Measurements from ENCODE around the gene MRGPRF.

Gene MRGPRF

GRCh38 chr11:68966894-68967780, 45.9 kb downstream of the MRGPRF start:
- H3K27ac Mint-ChIP-seq = no peak overlapping the region
- H3K4me3 Mint-ChIP-seq = no peak overlapping the region
- peaks cover 27% of the 10 kb centered on the region for H3K4me1 Mint-ChIP-seq
- CTCF ChIA-PET = interaction anchor here (1.1 kb wide), 1 partner anchor 122 kb away, joined by 3 read pairs; no protein-coding TSS in a partner anchor
- peaks cover 5% of the 10 kb centered on the region for H3K9me3 Mint-ChIP-seq
- DNase-seq = no peak
- peaks cover 4% of the 10 kb centered on the region for H3K36me3 Mint-ChIP-seq
- H3K27me3 Mint-ChIP-seq = peaks cover 20% of the 10 kb centered on the region

GRCh38 chr11:68965901-68966853, 46.9 kb downstream of the MRGPRF start:
- Mint-ChIP-seq H3K27ac (peak overlapping the region; percentile 85), H3K27me3 (peaks cover 20% of the 10 kb centered on the region), H3K9me3 (peaks cover 6% of the 10 kb centered on the region), H3K4me3 (no peak overlapping the region), H3K4me1 (peaks cover 27% of the 10 kb centered on the region), H3K36me3 (peaks cover 4% of the 10 kb centered on the region)
- CTCF ChIA-PET = interaction anchor here (1.1 kb wide), 1 partner anchor 123 kb away, joined by 3 read pairs; no protein-coding TSS in a partner anchor
- DNase-seq = peak; percentile 53

GRCh38 chr11:68963779-68964178, 49.3 kb downstream of the MRGPRF start:
- Mint-ChIP-seq H3K27me3 (peaks cover 14% of the 10 kb centered on the region), H3K36me3 (peaks cover 4% of the 10 kb centered on the region), H3K4me1 (peaks cover 27% of the 10 kb centered on the region), H3K9me3 (peaks cover 6% of the 10 kb centered on the region), H3K27ac (peak overlapping the region; percentile 74), H3K4me3 (no peak overlapping the region)
- CTCF ChIA-PET = interaction anchor here (2.6 kb wide), 1 partner anchor 10 kb away, joined by 5 read pairs; no protein-coding TSS in a partner anchor
- no peak for DNase-seq

GRCh38 chr11:68962527-68963250, 50.4 kb downstream of the MRGPRF start:
- H3K9me3 Mint-ChIP-seq = peaks cover 6% of the 10 kb centered on the region
- H3K36me3 Mint-ChIP-seq = peaks cover 4% of the 10 kb centered on the region
- H3K4me3 Mint-ChIP-seq = peak overlapping the region; percentile 25
- peaks cover 9% of the 10 kb centered on the region for H3K27me3 Mint-ChIP-seq
- CTCF ChIA-PET = interaction anchor here (2.6 kb wide), 1 partner anchor 9 kb away, joined by 5 read pairs; no protein-coding TSS in a partner anchor
- peak overlapping the region; percentile 86 for H3K27ac Mint-ChIP-seq
- peak; percentile 57 for DNase-seq
- H3K4me1 Mint-ChIP-seq = peaks cover 27% of the 10 kb centered on the region

GRCh38 chr11:68961245-68961644, 51.8 kb downstream of the MRGPRF start:
- H3K27me3 Mint-ChIP-seq = peaks cover 12% of the 10 kb centered on the region
- H3K4me1 Mint-ChIP-seq = peaks cover 18% of the 10 kb centered on the region
- peaks cover 4% of the 10 kb centered on the region for H3K36me3 Mint-ChIP-seq
- no peak for DNase-seq
- H3K27ac Mint-ChIP-seq = no peak overlapping the region
- no peak overlapping the region for H3K4me3 Mint-ChIP-seq
- CTCF ChIA-PET = no interaction called here
- H3K9me3 Mint-ChIP-seq = peaks cover 6% of the 10 kb centered on the region

- no peak for DNase-seq
- H3K9me3 Mint-ChIP-seq = peaks cover 6% of the 10 kb centered on the region
- peaks cover 13% of the 10 kb centered on the region for H3K27me3 Mint-ChIP-seq
- no peak overlapping the region for H3K4me3 Mint-ChIP-seq
- H3K36me3 Mint-ChIP-seq = peaks cover 4% of the 10 kb centered on the region
- H3K4me1 Mint-ChIP-seq = peaks cover 12% of the 10 kb centered on the region
- CTCF ChIA-PET = no interaction called here
- no peak overlapping the region for H3K27ac Mint-ChIP-seq
These were observed 52.6 kb downstream of the MRGPRF start for GRCh38 chr11:68960294-68961071.

GRCh38 chr11:68959465-68960293, 53.4 kb downstream of the MRGPRF start:
- Mint-ChIP-seq H3K4me1 (peaks cover 14% of the 10 kb centered on the region), H3K36me3 (peaks cover 4% of the 10 kb centered on the region), H3K4me3 (no peak overlapping the region), H3K27me3 (peaks cover 21% of the 10 kb centered on the region), H3K9me3 (peaks cover 6% of the 10 kb centered on the region), H3K27ac (no peak overlapping the region)
- CTCF ChIA-PET = no interaction called here
- DNase-seq = no peak

- Mint-ChIP-seq H3K27ac (no peak overlapping the region), H3K4me1 (peaks cover 12% of the 10 kb centered on the region), H3K4me3 (no peak overlapping the region), H3K9me3 (peaks cover 6% of the 10 kb centered on the region), H3K27me3 (peaks cover 30% of the 10 kb centered on the region), H3K36me3 (peaks cover 2% of the 10 kb centered on the region)
- CTCF ChIA-PET = no interaction called here
- DNase-seq = no peak
These were observed 54.8 kb downstream of the MRGPRF start for GRCh38 chr11:68958211-68958610.

- Mint-ChIP-seq H3K27ac (no peak overlapping the region), H3K4me3 (no peak overlapping the region), H3K9me3 (no peaks in the 10 kb centered on the region), H3K27me3 (peaks cover 30% of the 10 kb centered on the region), H3K4me1 (peaks cover 4% of the 10 kb centered on the region), H3K36me3 (no peaks in the 10 kb centered on the region)
- CTCF ChIA-PET = no interaction called here
- DNase-seq = no peak
These were observed 56.3 kb downstream of the MRGPRF start for GRCh38 chr11:68956547-68957254.

GRCh38 chr11:68956142-68956541, 56.9 kb downstream of the MRGPRF start:
- Mint-ChIP-seq H3K4me1 (peaks cover 4% of the 10 kb centered on the region), H3K36me3 (no peaks in the 10 kb centered on the region), H3K27ac (no peak overlapping the region), H3K4me3 (no peak overlapping the region), H3K9me3 (no peaks in the 10 kb centered on the region), H3K27me3 (peaks cover 24% of the 10 kb centered on the region)
- DNase-seq = peak; percentile 28
- CTCF ChIA-PET = interaction anchor here (2.2 kb wide), 1 partner anchor 132 kb away, joined by 4 read pairs; no protein-coding TSS in a partner anchor

- Mint-ChIP-seq H3K9me3 (no peaks in the 10 kb centered on the region), H3K4me3 (no peak overlapping the region), H3K27ac (no peak overlapping the region), H3K4me1 (peaks cover 4% of the 10 kb centered on the region), H3K27me3 (peaks cover 24% of the 10 kb centered on the region), H3K36me3 (no peaks in the 10 kb centered on the region)
- CTCF ChIA-PET = interaction anchor here (2.2 kb wide), 1 partner anchor 132 kb away, joined by 4 read pairs; no protein-coding TSS in a partner anchor
- DNase-seq = no peak
These were observed 57.5 kb downstream of the MRGPRF start for GRCh38 chr11:68955607-68955958.
